Stimulated activated CD4-positive, alpha-beta T cell treated with anti-CD3 and anti-CD28 coated beads, Interleukin-1b, Interleukin-23, amount 100 ng/mL, for 4 hours (primary cell): ENCODE data around the gene VPS36.
"Not testable (repeated sequence)": the region's sequence is repeated elsewhere in the genome, so short reads cannot be mapped to it uniquely, and the experiment has no call there.

ENCODE experiments used
- DNase-seq, 2 donors: peaks; one replicate each; pipeline ENCODE4 v3.0.0-alpha.2; 2020; ENCODE audit warnings: low read depth in 2 of 2

Gene VPS36, protein sequence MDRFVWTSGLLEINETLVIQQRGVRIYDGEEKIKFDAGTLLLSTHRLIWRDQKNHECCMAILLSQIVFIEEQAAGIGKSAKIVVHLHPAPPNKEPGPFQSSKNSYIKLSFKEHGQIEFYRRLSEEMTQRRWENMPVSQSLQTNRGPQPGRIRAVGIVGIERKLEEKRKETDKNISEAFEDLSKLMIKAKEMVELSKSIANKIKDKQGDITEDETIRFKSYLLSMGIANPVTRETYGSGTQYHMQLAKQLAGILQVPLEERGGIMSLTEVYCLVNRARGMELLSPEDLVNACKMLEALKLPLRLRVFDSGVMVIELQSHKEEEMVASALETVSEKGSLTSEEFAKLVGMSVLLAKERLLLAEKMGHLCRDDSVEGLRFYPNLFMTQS

DNA sequence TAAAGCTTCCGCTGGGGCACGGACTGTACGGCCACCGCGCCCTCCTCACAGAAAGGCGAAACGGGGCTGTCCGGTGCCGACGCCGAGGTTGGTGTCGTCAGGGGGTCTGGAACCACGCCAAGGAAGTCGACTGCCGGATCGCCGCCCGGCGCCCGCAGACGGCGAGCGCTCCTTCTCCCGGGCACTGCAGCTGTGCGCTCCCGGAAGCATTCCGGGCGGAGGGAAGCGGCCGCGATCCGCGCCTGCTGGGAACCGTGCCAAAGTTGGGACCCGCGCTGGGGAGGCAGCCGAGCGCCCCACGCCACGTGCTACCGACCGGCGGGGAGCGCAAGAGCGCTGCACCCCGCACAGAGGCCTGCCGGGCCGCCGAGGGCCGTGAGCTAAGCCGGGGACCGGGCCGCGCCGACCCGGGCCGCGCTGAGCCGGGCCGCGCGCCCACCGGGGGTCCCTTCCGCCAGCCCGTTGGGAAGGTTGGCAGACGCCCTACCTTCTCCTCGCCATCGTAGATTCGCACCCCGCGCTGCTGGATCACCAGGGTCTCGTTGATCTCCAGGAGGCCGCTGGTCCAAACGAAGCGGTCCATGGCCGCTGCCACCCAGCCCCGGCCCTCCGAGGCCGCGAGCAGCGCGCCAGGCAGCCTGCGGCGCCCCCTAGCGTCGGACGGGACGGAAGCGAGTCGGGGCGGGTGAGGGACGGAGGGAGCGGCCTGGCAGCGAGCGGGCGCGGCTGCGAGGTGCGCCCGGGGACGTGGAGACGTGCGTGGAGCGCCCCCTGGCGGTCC, at the start of gene VPS36:
Gene VPS36 (minus strand): TSS at position 623 of the 781 bp plus-strand sequence. CDS start 40 bp downstream, at position 583.
- DNase-seq = peak; percentile 94 to 95

DNA sequence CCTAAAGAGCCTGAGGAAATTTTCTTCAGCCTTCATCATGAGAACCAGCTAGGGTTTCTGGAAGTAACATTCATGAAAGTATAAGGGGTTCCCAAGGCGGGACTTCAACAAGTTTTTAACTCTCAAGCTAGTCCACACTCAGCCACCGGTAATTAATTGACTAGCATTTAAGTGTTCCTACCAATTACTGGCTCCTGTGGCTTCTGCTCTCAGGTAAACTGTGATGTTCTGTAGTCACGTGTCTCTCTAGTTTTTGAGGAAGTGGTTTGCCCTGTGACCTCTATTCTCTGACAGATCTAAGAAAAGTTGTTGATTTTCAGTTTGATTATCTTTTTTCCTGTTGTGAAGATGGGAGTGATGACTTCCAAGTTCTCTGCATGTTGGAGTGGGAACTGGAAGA, 47.5 kb upstream of the VPS36 start:
- DNase-seq = not testable (repeated sequence)

DNA sequence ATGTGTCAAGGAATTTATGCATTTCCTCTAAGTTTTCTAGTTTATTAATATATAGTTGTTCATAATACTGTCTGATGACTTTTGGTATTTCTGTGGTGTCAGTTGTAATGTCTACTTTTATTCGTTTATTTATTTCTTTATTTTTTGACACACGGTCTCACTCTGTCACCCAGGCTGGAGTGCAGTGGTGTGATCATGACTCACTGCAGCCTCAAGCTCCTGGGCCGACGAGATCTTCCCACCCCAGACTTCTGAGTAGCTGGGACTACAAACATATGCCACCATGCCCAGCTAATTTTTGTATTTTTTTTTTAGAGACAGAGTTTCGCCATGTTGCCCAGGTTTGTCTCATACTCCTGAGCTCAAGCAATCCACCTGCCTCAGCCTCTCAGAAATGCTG, 43.8 kb upstream of the VPS36 start:
- not testable (repeated sequence) for DNase-seq

DNA sequence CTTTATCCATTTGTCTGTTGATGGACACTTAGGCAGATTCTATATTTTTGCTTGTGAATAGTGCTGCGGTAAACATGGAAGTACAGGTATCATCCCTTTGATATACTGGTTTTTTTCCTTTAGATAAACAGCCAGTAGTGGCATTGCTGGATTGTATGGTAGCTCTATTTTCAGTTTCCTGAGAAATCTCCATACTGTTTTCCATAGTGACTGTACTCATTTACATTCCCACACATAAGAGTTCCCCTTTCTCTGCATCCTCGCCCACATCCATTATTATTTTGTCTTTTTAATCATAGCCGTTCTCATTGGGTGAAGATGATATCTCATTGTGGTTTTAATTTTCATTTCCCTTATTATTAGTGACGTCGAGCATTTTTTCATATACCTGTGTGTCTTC, 40.6 kb upstream of the VPS36 start:
- DNase-seq = not testable (repeated sequence)

DNA sequence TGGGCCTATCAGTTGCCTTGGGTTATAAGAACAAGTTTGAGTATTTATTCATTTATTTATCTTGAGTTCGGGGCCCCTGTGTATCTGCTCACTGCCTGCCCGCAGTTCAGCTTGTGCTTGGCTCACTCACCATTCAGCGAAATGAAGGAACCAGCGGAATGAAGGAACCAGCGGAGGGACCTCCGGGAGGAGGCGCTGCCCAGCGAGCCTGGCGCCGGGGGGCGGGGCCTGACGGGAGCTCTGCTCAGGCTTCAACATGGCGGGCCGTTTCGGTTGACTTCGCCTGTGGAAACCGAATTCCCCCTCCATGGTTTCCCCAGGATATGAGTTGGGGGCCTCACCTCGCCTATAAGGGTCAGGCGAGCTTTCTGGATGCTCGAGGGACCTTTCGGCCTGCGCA, 38.3 kb upstream of the VPS36 start:
- not testable (repeated sequence) for DNase-seq

DNA sequence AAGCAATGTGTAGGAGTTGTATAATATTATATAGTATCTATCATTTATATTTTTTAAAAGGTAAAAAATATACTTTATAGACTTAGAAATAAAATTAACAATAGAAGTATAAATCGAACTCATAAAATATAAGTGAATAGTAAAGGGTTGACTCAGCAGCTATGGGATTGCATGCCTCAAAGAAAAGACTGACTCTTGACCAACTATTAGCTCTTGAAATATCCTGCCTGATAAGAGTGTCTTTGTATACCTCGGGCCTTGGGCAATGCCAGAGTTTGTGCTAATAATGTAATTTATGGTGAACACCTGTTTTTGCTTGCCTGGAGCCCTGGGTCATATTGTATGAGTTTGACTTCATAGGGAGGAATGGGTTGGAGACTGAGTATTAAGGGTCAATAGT, 36.6 kb upstream of the VPS36 start:
- DNase-seq = not testable (repeated sequence)

DNA sequence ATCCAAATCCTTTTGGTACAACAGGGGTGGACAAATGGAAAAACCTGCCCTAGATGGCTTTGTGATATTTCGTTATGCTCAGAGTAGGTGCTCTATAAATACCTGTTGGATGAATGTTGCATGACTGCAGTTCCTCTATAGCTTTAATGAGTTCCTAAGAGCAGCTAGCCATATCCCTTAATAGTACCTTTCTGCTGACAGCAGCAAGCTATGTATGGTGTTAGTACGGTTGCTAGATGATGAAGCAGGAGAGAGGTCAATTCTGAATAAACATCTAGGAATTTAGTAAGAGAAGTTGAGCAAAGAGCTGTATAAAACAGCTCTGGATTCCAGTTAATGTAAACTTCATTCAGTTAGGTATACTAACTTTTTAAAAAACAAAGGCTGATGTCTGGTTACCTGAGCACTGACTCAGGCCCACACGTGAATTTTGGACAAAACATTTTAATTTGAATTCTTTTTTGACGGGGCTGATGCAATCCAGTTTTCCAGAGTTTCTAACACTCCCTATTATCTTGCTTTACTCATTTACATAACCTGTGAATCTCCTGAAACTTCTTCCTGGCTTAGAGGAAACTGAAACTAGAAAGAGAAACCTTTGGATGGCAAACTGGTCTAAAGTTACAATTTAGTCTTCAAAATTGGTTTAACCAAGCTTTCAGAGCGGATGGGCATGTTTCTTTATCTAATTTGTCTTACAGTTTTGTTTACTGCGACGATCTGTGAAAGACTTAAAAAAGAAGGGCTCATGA, 30.4 kb upstream of the VPS36 start:
- not testable (repeated sequence) for DNase-seq

DNA sequence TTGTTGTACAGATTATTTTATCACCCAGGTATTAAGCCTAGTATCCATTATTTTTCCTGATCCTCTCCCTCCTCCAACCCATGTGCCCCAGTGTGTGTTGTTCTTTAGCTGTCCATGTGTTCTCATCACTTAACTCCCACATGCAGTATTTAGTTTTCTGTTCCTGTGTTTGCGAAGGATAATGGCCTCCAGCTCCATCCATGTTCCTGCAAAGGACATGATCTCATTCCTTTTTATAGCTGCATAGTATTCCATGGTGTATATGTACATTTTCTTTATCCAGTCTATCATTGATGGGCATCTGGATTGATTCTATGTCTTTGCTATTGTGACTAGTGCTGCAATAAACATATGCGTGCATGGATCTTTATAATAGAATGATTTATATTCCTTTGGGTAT, 18.1 kb upstream of the VPS36 start:
- not testable (repeated sequence) for DNase-seq

DNA sequence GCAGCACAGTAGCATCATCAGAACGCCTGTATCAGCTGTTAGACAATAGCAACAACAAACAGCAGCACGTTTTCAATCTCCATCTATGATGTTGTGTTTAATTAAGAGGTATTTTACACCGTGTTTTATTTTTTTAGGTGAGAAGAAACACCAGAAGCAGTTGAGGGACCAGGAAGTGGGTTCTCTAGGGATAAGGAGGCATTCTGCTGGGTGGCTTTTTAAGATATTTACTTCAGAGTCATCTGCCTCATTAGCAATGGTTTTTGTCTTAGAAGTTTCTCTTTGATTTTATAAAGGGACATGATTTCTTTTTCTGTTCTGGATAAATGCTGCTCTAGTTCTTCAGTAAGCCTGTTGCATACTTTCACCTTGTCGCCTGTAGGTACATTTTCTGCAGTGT, 13.1 kb upstream of the VPS36 start:
- DNase-seq = no peak

DNA sequence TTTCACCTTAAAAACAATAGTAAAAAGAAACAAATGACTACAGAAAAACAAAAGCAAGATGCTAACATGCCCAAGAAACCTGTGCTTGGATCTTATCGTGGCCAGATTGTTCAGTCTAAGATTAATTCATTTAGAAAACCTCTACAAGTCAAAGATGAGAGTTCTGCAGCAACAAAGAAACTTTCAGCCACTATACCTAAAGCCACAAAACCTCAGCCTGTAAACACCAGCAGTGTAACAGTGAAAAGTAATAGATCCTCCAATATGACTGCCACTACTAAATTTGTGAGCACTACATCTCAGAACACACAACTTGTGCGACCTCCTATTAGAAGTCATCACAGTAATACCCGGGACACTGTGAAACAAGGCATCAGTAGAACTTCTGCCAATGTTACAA, 10.8 kb upstream of the VPS36 start:
- no peak for DNase-seq

DNA sequence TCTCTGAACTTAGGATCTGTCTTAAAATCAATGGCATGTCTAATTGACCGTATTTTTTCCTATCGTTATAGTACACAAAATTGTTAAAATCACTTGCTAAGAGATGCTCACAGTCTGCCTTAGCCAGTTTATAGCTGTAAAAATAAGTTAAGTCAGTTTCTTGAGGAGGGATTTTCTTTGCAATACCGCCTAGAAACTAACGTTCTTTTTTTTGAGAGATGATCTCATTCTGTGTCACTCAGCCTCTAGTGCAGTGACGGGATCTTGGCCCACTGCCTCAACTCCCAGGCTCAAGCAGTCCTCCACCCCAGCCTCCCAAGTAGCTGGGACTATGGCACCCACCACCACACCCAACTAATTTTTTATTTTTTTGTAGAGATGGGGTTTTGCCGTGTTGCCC, 9.2 kb upstream of the VPS36 start:
- DNase-seq = no peak

DNA sequence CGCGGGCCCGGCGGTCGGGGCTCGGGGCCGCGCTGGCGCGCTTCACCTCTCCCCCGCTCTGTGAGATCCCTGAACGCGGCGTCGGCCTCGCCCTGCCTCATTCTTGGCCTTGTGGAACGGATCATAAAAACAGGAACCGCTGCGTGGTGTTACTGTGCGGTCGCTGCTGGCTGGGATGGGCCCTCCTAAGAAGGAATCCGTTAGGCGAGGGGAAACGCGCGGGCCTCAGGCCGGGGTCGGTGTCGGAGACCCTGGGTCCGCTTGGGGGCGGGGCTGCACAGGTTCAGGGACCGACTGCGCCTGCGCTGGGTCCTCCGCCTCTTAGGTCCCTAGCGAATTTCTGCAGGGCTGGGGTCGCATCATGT, 5.2 kb upstream of the VPS36 start:
- DNase-seq = peak; percentile 60 to 82

DNA sequence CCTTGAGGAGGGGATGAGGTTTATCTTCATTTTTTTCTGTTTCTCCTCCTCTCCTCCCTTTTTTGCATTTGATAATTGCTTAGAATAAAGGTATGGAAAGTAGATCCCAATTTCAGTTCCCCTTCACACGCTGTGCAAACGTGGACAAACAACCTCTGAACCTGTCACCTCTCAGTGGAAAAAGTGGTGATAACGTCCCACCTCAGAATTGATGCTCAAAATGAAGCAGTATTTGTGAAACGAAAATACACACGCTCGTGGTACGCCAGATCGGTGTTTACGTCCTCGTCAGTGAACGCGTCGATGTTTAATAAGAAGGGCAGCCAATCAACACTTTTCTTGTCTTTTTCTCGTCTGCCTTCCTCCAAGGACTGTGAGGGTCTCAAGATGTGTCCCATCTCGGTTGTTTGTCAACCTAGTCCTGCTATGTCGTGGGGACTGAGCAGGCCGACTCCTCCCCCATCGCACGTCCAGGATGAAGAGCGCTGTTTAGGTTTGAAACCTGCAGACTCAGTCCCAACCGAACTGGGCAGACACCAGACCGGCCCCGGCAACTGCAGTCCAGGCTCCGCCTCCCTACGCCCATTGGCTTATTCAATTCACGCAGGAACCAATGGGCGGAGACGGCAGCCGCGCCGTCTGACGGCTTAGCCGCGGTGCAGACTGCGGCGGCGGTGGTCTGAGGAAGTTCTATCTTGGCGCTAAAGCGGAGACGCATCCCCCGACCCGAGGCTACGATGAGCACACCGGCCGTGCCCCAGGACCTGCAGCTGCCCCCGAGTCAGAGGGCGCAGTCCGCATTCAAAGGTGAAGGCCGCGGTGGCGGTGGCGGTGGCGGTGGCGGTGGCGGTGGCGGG, 4.6 kb upstream of the VPS36 start, which contains the start of gene CKAP2:
Gene CKAP2 (plus strand): TSS at position 659 of the 857 bp plus-strand sequence. CDS start 79 bp downstream, at position 738.
- peak; percentile 84 to 86 for DNase-seq

DNA sequence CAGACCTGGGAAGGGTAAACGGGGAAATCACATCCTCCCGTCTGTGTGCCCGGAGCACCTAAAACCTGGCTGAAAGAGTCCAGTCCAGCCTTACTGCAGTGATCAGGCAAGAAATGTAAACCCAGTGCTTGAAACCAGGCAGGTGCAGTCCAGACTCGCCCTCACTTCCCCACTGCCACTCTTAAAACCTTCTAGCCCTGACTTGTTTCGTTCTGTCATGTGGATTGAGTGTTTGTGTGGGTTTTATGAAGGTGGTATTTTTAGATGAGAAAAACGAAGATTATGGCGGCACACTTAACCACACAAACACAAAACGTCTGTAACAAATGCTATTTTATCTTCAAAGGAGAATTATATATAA, 4.0 kb upstream of the VPS36 start:
- no peak for DNase-seq

DNA sequence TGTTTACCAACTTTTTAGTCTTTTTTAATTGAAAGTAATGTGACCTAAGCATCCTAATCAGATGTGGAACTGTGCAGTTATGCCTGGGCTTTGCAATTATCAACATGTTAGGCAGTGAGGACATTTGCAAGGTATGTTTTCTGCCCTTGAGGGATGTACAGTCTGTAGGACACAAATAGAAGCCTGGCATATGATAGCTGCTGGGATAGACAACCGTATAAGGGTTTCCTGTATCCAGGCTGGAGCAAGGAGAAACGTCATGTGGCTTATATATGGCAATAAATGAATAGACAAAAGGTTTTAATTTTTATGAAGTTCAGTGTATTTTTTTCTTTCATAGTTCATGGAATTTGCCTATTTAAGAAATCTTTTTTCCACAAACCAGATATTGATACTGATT, 2.0 kb upstream of the VPS36 start:
- no peak for DNase-seq

DNA sequence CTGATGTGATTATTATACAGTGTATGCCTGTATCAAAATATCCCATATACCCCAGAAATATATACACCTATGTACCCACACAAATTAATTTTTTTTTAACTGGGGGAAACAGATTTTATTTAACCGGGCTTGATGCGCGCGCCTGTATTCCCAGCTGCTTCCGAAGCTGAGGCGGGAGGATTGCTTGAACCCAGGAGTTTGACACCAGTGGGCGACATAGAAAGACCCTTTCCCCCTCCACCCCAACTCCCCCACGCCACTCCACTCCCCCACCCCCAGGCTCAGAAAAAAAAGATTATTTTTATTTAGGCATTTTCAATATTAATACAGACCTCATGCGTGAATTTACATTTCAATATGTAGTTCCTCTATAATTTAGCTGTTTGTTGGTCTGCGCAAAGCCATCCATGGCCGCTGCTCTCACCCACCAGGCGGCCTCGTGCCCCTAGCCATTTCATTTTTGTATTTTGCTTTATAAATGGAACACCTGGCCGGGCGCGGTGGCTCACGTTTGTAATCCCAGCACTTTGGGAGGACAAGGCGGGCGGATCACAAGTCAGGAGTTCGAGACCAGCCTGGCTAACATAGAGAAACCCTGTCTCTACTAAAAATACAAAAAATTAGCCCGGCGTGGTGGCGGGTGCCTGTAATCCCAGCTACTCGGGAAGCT, 836 bp upstream of the VPS36 start:
- no peak for DNase-seq

DNA sequence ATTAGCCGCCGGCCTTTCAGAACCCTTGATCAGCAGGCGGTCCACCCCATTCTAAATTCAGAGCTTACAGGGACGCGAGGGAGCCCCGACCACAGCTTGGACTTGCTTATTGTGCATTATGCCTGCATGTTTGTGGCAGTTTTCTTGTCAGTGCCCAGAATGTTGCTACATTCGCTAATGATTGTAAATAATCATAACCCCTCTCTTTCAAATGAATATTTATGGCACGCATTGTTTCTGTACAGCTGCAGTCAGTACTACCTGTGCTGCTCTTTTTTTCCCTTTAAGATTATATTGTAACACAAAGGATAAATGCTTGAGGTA, 321 bp upstream of the VPS36 start:
- DNase-seq = no peak

DNA sequence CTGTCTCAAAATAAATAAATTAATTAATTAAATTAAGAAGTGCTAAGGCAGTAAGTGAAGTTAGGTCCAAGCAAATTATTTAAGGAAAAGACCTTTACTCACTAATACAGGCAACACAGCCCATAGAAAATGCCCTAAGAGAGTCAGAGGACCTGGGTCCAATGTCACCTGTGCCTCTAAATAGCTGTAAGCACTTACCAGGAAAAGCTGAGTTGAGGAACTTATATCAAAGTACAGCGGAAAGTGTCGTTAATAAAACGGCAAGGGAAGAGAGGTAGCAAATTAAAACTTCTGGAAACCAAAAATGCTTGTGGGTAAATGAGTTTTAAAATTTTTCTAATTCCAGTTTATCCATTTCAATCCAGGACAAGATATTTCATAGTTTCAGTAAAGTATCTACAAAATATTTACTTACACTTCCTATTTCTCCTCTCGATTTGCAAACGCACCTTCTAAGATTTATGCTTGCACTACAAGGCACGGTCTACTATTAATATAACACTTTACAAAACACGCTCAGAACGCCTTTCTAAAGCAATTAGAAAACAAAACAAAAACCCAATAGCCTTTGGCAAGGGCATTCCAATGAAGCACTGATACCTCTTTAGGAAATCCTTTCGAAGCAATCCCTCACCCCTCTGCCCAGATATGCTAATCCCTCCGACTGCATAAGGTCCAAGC, 963 bp downstream of the VPS36 start:
- DNase-seq = no peak

DNA sequence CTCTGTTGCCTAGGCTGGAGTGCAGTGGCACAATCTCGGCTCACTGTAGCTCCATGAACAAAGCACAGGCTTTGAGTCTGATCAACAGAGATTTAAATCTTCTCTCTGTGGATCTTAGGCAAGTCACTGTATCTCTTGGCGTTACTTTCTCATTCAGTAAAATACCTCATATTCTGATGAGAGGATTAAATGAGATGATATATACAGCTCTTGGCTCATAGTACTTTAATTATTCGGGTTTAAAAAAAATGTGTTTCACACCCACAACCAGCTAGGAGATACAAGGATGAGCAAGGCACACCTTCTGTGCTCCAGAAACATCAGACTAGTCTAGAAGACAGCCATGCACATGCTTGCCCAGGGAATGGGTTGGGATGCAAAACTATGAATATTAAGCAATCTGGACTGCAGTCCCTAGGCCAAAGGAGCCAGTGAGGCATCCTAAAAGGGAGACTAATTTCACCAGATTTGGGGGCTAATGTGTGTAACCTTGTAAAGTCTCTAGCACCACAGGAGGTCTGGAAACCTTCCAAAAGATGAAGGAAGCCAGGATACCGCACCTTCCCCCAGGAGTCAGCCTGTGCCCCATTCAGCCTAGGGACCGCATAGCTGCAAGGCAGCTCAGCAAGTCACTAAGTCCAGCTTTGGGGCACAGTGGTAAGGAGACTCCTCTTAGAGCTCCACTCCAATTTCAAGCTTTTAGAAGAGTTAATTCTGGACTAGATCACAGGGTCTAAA, 2.5 kb downstream of the VPS36 start:
- no peak for DNase-seq

DNA sequence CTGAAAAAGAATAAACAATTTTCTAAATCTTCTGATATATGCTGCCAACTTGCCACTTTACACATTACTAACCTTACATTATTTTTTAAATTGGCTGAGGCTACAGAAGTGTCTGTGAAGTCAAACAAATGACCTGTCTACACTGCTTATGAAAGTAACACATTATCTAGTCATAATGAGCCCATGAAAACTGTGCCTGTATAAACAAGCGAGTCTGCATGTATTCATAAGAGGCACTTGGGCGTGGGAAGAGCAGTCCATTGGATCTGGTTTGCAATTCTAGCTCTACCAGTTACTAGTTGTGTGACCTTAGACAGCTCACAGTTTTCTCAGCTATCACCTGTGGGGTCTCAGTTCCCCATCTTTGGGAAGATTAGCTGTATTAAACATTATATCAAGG, 3.1 kb downstream of the VPS36 start:
- DNase-seq = no peak
